Keratinocyte (primary cell): ENCODE data around the gene BRD3OS. TPM values are rescaled to one million over a fixed set of nuclear protein-coding genes. Genes with fewer than 3 reads are reported as not detected.
"Not testable (repeated sequence)": the region's sequence is repeated elsewhere in the genome, so short reads cannot be mapped to it uniquely, and the experiment has no call there.

ENCODE experiments used
- DNase-seq: peaks from one replicate; pipeline ENCODE4 v3.0.0-alpha.2; 2011; ENCODE audit warnings: low read depth, missing footprints, low spot score
- FAIRE-seq: peaks from 2 replicates; lab custom pipeline; 2011; peaks lifted over from hg19 to GRCh38; lab: Jason Lieb, UNC
- H2AFZ ChIP-seq: 2 replicates; pipeline ENCODE4 v1.6.0; 2012; ENCODE audit warnings: low read length, control low read depth, inconsistent platforms; ENCODE audit not compliant: control insufficient read depth
- H3K27ac ChIP-seq: 2 replicates; pipeline ENCODE4 v1.5.1; 2011; ENCODE audit warnings: low read length; ENCODE audit not compliant: control insufficient read depth, insufficient read depth
- H3K27me3 ChIP-seq: 3 replicates; pipeline ENCODE4 v1.6.0; 2011; ENCODE audit warnings: low read length; ENCODE audit not compliant: control insufficient read depth, insufficient read depth; ENCODE audit errors: extremely low read depth
- H3K36me3 ChIP-seq, 2 experiments: 2 replicates in 1 of 2; 3 replicates in 1 of 2; pipeline ENCODE4 v1.5.1; 2011; ENCODE audit warnings: low read length in 2 of 2, mild to moderate bottlenecking in 1 of 2; ENCODE audit not compliant: control insufficient read depth in 2 of 2, insufficient read depth in 2 of 2; ENCODE audit errors: extremely low read depth in 1 of 2
- H3K4me1 ChIP-seq: 3 replicates; pipeline ENCODE4 v1.5.1; 2011; ENCODE audit warnings: low read length; ENCODE audit not compliant: control insufficient read depth, insufficient read depth; ENCODE audit errors: extremely low read depth
- H3K4me2 ChIP-seq: 3 replicates; pipeline ENCODE4 v1.6.0; 2011; ENCODE audit warnings: low read depth, low read length; ENCODE audit not compliant: control insufficient read depth, insufficient read depth; ENCODE audit errors: extremely low read depth
- H3K4me3 ChIP-seq, 3 experiments: fragments of 200-600 bp in 1 of 3; sonication (generic) in 1 of 3; 2 replicates in 2 of 3; 3 replicates in 1 of 3; pipeline ENCODE4 v1.5.1; 2011 to 2016; ENCODE audit warnings: low read length in 3 of 3, mild to moderate bottlenecking in 3 of 3, control low read depth in 2 of 3, inconsistent platforms in 1 of 3, low read depth in 1 of 3, mixed read lengths in 1 of 3, mixed run types in 1 of 3, moderate library complexity in 1 of 3; ENCODE audit not compliant: control insufficient read depth in 2 of 3, insufficient read depth in 2 of 3; ENCODE audit errors: extremely low read depth in 1 of 3
- H3K79me2 ChIP-seq: 2 replicates; pipeline ENCODE4 v1.6.0; 2012; ENCODE audit warnings: low read length; ENCODE audit not compliant: control insufficient read depth, insufficient read depth
- H3K9ac ChIP-seq: 3 replicates; pipeline ENCODE4 v1.6.0; 2011; ENCODE audit warnings: low read length; ENCODE audit not compliant: control insufficient read depth, insufficient read depth; ENCODE audit errors: extremely low read depth
- H3K9me1 ChIP-seq: 3 replicates; pipeline ENCODE4 v1.6.0; 2011; ENCODE audit warnings: low read length; ENCODE audit not compliant: control insufficient read depth, insufficient read depth; ENCODE audit errors: extremely low read depth
- H3K9me3 ChIP-seq: 2 replicates; pipeline ENCODE4 v1.5.1; 2012; ENCODE audit warnings: low read depth, low read length; ENCODE audit not compliant: control insufficient read depth
- H4K20me1 ChIP-seq: 3 replicates; pipeline ENCODE4 v1.6.0; 2011; ENCODE audit warnings: low read length; ENCODE audit not compliant: control insufficient read depth, insufficient read depth; ENCODE audit errors: extremely low read depth
- EZH2 ChIP-seq: IDR thresholded peaks from one replicate; pipeline ENCODE4 v1.6.1; 2012; ENCODE audit warnings: inconsistent platforms, mild to moderate bottlenecking, low read length, moderate library complexity
- dilution Hi-C: fragments of 300-500 bp; cut with MboI; formaldehyde crosslinking; loops from one replicate; pipeline ENCODE4 v1.7.0; 2020; ENCODE audit warnings: low sequenced_read_pairs; ENCODE audit not compliant: extremely low pct_ligation_motif_present
- polyA plus RNA-seq, 5 experiments: library from polyadenylated mRNA; depleted of rRNA in 3 of 5; stranded (reverse) in 3 of 5; stranded (forward) in 1 of 5; unstranded in 1 of 5; fragments of >200 nt; gene quantifications; 1 replicate in 1 of 5; 2 replicates in 3 of 5; 3 replicates in 1 of 5; pipeline versions ENCODE4 v1.2.1 to v1.2.3, GENCODE V29; 2011 to 2012; ENCODE audit warnings: missing spikeins in 2 of 5, low read depth in 1 of 5, low replicate concordance in 1 of 5
- TF ChIP-seq, protein P1 (sequence below), 3 experiments: IDR thresholded peaks in 1 of 3; conservative IDR thresholded peaks in 1 of 3; optimal IDR thresholded peaks in 1 of 3; 2 replicates in 2 of 3; 3 replicates in 1 of 3; pipeline versions ENCODE3 to v1.5.1; 2011; ENCODE audit warnings: low read length in 3 of 3, mild to moderate bottlenecking in 3 of 3, moderate library complexity in 2 of 3, control low read depth in 1 of 3, inconsistent platforms in 1 of 3; ENCODE audit not compliant: insufficient read depth in 2 of 3; ENCODE audit errors: extremely low read depth in 1 of 3

The BRD3OS gene
- polyA plus RNA-seq, 1 donor (not counting 4 experiments of a cell fraction or from before 2014, with no cell fraction given): 8.5 TPM

DNA sequence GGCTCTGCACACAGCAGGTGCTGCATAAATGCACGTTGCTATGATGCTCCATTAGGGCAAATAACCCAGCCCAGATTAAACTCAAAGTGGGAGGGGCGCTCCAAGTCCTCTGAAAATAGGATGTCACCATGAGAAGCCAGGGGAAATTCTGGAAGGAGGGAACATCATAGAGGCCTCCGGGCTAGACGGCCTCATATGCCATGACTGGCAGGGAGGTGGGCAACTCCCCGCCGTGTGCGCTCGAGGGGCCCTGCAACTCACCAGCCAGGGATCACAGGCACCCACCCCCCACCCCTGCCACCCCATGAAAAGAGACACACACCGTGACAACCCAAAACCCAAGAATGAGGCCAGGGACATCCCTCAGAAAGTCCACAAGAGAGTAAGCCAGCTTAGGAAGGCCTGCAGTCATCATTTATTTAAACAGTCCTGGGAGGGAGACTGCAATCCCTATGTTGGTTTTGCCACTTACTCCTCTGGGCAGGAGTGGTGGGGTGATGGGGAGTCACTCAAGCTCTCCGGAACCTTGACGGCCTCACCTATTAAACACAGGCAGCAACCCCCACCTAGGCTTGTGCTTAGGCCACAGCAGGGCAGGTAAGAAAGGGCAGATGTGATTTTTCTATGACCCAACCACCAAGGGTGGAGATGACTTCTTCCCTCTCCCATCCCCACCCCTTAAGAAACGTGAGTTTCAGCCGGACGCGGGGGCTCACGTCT is 37.2 kb upstream of the BRD3OS start:
- FAIRE-seq (no peak), DNase-seq (no peak)
- no peak for TF ChIP-seq EZH2
- TF ChIP-seq, protein P1, sequence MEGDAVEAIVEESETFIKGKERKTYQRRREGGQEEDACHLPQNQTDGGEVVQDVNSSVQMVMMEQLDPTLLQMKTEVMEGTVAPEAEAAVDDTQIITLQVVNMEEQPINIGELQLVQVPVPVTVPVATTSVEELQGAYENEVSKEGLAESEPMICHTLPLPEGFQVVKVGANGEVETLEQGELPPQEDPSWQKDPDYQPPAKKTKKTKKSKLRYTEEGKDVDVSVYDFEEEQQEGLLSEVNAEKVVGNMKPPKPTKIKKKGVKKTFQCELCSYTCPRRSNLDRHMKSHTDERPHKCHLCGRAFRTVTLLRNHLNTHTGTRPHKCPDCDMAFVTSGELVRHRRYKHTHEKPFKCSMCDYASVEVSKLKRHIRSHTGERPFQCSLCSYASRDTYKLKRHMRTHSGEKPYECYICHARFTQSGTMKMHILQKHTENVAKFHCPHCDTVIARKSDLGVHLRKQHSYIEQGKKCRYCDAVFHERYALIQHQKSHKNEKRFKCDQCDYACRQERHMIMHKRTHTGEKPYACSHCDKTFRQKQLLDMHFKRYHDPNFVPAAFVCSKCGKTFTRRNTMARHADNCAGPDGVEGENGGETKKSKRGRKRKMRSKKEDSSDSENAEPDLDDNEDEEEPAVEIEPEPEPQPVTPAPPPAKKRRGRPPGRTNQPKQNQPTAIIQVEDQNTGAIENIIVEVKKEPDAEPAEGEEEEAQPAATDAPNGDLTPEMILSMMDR (optimal IDR thresholded peaks at IDR 0.05 in 1 of 3, IDR thresholded peaks at IDR 0.05 in 1 of 3, conservative IDR thresholded peaks at IDR 0.05 in 1 of 3; ENCODE audit: extremely low read depth in 1 of 3, insufficient read depth in 2 of 3, low read length in 3 of 3): no peak
- Histone ChIP-seq H3K9me3 (no peaks in the 10 kb centered on the region), H4K20me1 (peaks cover 30% of the 10 kb centered on the region), H3K27me3 (no peaks in the 10 kb centered on the region), H3K36me3 (peaks cover 3 to 6% of the 10 kb centered on the region in 2 experiments), H3K9me1 (peaks cover 3% of the 10 kb centered on the region), H3K4me1 (peaks cover 13% of the 10 kb centered on the region), H3K9ac (no peak overlapping the region), H3K4me3 (no peak overlapping the region), H3K79me2 (peaks cover 87% of the 10 kb centered on the region), H3K27ac (no peak overlapping the region), H2AFZ (no peak overlapping the region), H3K4me2 (no peak overlapping the region)
- dilution Hi-C loops: no loop called here

DNA sequence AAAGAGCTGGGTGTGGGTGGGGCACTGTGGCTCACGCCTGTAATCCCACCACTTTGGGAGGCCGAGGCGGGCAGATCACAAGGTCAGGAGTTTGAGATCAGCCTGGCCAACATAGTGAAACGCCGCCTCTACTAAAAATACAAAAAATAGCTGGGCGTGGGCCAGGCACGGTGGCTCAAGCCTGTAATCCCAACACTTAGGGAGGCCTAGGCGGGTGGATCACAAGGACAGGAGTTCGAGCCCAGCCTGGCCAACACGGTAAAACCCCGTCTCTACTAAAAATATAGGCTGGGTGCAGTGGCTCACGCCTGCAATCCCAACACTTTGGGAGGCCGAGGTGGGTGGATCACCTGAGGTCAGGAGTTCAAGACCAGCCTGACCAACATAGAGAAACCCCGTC is 36.5 kb upstream of the BRD3OS start:
- FAIRE-seq, H3K4me2 ChIP-seq, H2AFZ ChIP-seq, H3K9me3 ChIP-seq, DNase-seq, H3K9ac ChIP-seq, H3K9me1 ChIP-seq, H3K36me3 ChIP-seq, dilution Hi-C loops, H3K27me3 ChIP-seq, H3K4me3 ChIP-seq, H3K27ac ChIP-seq: not testable (repeated sequence)
- Histone ChIP-seq H3K4me1 (peaks cover 19% of the 10 kb centered on the region), H4K20me1 (peaks cover 29% of the 10 kb centered on the region), H3K79me2 (peaks cover 80% of the 10 kb centered on the region)
